Parathyroid adenoma (tissue), 2 donors: ENCODE results near the gene CFAP92.

Experiments
- H2AFZ ChIP-seq: fragments of 300-600 bp; sonication (generic); one replicate; pipeline ENCODE4 v1.7.0; 2017; ENCODE audit warnings: antibody characterized with exemption, mild to moderate bottlenecking
- H3K27ac ChIP-seq: fragments of 300-600 bp; sonication (generic); one replicate; pipeline ENCODE4 v1.7.0; 2017
- H3K27me3 ChIP-seq: fragments of 300-600 bp; sonication (generic); one replicate; pipeline ENCODE4 v1.7.0; 2017; ENCODE audit warnings: low read length; ENCODE audit not compliant: control insufficient read depth, insufficient read depth
- H3K36me3 ChIP-seq: fragments of 300-600 bp; sonication (generic); one replicate; pipeline ENCODE4 v1.7.0; 2017; ENCODE audit warnings: low read length; ENCODE audit not compliant: control insufficient read depth, insufficient read depth
- H3K4me1 ChIP-seq: fragments of 300-600 bp; sonication (generic); one replicate; pipeline ENCODE4 v1.7.0; 2017; ENCODE audit warnings: control low read depth
- H3K4me2 ChIP-seq: fragments of 300-600 bp; sonication (generic); one replicate; pipeline ENCODE4 v1.7.0; 2017; ENCODE audit warnings: low read length
- H3K4me3 ChIP-seq: fragments of 300-600 bp; sonication (generic); one replicate; pipeline ENCODE4 v1.7.0; 2017; ENCODE audit warnings: low read depth, low read length
- H3K79me2 ChIP-seq: fragments of 300-600 bp; sonication (generic); one replicate; pipeline ENCODE4 v1.7.0; 2017; ENCODE audit warnings: control low read depth
- H3K9ac ChIP-seq: fragments of 300-600 bp; sonication (generic); one replicate; pipeline ENCODE4 v1.7.0; 2017; ENCODE audit warnings: mild to moderate bottlenecking
- H3K9me3 ChIP-seq: fragments of 300-600 bp; sonication (generic); one replicate; pipeline ENCODE4 v1.7.0; 2017; ENCODE audit warnings: low read length; ENCODE audit not compliant: control insufficient read depth
- CTCF ChIP-seq: fragments of 300-600 bp; sonication (generic); IDR thresholded peaks from one replicate; pipeline ENCODE4 v1.7.0; 2017; ENCODE audit warnings: antibody characterized with exemption, mild to moderate bottlenecking
- donor health status: primary hyperparathyroidism.

CFAP92 gene

GRCh38 chr3:128919988-128920387 lies 73.9 kb downstream of the CFAP92 start:
- Histone ChIP-seq H3K9ac (no peak overlapping the region), H3K79me2 (no peaks in the 10 kb centered on the region), H3K4me3 (no peak overlapping the region), H3K4me1 (no peaks in the 10 kb centered on the region), H3K36me3 (no peaks in the 10 kb centered on the region), H3K4me2 (no peak overlapping the region), H3K9me3 (no peaks in the 10 kb centered on the region), H3K27ac (no peak overlapping the region), H2AFZ (no peak overlapping the region), H3K27me3 (no peaks in the 10 kb centered on the region)
- no peak for TF ChIP-seq CTCF

- Histone ChIP-seq H2AFZ (no peak overlapping the region), H3K36me3 (no peaks in the 10 kb centered on the region), H3K79me2 (no peaks in the 10 kb centered on the region), H3K9me3 (no peaks in the 10 kb centered on the region), H3K4me1 (no peaks in the 10 kb centered on the region), H3K9ac (no peak overlapping the region), H3K27me3 (no peaks in the 10 kb centered on the region), H3K4me3 (no peak overlapping the region), H3K27ac (no peak overlapping the region), H3K4me2 (no peak overlapping the region)
- TF ChIP-seq CTCF: no peak
Measured at GRCh38 chr3:128917291-128917690, 76.6 kb downstream of the CFAP92 start.

GRCh38 chr3:128914966-128915645 lies 78.8 kb downstream of the CFAP92 start:
- no peaks in the 10 kb centered on the region for H3K36me3 ChIP-seq
- H3K4me1 ChIP-seq: no peaks in the 10 kb centered on the region
- H3K27me3 ChIP-seq: no peaks in the 10 kb centered on the region
- TF ChIP-seq CTCF: no peak
- H3K4me2 ChIP-seq: no peak overlapping the region
- no peak overlapping the region for H2AFZ ChIP-seq
- no peak overlapping the region for H3K9ac ChIP-seq
- H3K4me3 ChIP-seq: no peak overlapping the region
- no peaks in the 10 kb centered on the region for H3K9me3 ChIP-seq
- no peak overlapping the region for H3K27ac ChIP-seq
- H3K79me2 ChIP-seq: no peaks in the 10 kb centered on the region

- Histone ChIP-seq H3K79me2 (no peaks in the 10 kb centered on the region), H3K9me3 (no peaks in the 10 kb centered on the region), H3K9ac (no peak overlapping the region), H3K36me3 (no peaks in the 10 kb centered on the region), H3K27me3 (no peaks in the 10 kb centered on the region), H3K4me3 (no peak overlapping the region), H2AFZ (no peak overlapping the region), H3K27ac (no peak overlapping the region), H3K4me2 (no peak overlapping the region), H3K4me1 (no peaks in the 10 kb centered on the region)
- no peak for TF ChIP-seq CTCF
Measured at GRCh38 chr3:128911911-128912310, 82.0 kb downstream of the CFAP92 start.

GRCh38 chr3:128910006-128910405 lies 83.9 kb downstream of the CFAP92 start:
- Histone ChIP-seq H3K36me3 (no peaks in the 10 kb centered on the region), H3K4me2 (no peak overlapping the region), H3K4me1 (no peaks in the 10 kb centered on the region), H3K4me3 (no peak overlapping the region), H3K9ac (no peak overlapping the region), H2AFZ (no peak overlapping the region), H3K79me2 (no peaks in the 10 kb centered on the region), H3K27ac (no peak overlapping the region), H3K27me3 (no peaks in the 10 kb centered on the region), H3K9me3 (no peaks in the 10 kb centered on the region)
- TF ChIP-seq CTCF: no peak
